SKM-1 treated with dmso at 0.1 percent for 144 hours (cell line): Measurements from ENCODE around the gene CCDC90B.
"Not testable (repeated sequence)": the region's sequence is repeated elsewhere in the genome, so short reads cannot be mapped to it uniquely, and the experiment has no call there.

ENCODE experiments used
- DNase-seq: peaks from one replicate; lab custom pipeline; 2025; ENCODE audit not compliant: unreplicated experiment; lab: John Stamatoyannopoulos, UW

Gene CCDC90B

DNA sequence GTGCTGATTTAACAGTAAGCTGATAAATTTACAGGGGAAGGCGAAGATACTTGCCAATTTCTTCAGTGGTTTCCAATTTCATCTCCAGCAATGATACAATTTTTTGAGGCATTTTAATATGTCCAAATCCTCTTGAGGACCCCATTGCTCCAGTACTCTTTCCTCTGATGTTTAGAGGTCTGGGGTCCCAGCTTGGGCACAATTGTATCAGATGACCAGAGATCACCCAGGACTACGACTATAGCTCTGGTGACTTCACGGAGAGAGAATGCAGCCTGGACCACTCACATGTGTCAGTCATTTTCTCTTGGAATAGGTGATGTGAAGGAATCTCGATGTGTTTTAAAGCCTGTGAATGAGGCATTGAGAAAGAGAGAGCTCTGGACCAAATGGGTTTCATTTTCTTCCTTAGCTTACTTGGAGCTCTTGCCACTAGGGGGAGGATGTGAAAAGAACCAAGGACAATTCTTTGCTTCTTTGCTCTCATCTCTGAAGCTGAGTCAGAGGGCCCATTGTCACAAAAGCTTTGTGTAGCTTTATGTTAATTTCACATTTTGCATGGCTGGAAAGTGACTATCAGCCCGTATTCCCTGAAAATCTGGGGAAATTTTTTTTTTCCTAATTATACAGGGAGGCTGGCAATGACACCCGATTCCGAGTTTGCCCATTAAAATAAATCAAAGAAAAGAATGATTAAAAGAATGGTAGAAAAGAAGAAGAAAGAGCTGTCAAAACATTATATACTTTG lies 6.7 kb upstream of the CCDC90B start:
- peak; percentile 43 for DNase-seq

DNA sequence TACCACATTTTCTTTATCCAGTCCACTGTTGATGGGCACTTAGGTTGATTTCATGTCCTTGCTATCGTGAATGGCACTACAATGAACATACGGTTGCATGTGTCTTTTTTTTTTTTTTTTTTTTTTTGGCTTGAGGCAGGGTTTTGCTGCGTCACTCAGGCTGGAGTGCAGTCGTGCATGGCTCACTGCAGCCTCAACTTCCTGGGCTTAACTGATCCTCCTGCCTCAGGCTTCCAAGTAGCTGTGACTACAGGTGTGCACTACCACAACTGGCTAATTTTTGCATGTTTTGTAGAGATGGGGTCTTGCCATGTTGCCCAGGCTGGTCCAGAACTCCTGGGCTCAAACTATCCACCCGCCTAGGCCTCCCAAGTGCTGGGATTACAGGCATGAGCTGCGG lies 1.5 kb upstream of the CCDC90B start:
- no peak for DNase-seq

DNA sequence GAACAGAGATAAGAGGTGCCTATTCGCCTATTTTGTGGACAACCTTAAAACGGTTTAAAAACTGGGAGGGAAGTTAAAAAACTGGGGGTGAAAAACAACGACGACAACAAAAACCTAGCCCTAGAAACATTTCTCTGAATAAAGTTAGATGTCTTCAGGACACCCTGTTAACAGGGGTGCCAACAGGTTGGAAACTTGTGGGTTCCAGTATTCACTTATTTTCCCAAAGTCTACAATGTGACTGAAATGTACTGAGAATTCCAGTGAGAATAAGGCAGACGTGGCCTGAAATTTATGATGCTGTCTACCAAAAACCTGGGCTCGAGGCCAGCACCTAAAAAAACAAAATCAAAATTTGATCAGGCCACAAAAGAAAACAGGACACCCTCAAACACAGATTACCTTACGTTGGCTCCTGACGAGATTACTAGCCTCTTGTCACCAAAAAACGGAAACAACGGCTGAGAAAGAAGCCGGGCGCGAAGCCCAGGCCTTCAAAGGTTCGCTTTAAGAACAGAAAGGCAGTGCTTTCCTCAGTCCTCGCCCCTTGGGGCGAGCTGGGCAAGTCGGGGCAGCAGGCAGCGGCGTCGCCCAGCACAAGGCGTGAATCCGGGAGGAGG lies 906 bp downstream of the CCDC90B start:
- DNase-seq = peak; percentile 76

DNA sequence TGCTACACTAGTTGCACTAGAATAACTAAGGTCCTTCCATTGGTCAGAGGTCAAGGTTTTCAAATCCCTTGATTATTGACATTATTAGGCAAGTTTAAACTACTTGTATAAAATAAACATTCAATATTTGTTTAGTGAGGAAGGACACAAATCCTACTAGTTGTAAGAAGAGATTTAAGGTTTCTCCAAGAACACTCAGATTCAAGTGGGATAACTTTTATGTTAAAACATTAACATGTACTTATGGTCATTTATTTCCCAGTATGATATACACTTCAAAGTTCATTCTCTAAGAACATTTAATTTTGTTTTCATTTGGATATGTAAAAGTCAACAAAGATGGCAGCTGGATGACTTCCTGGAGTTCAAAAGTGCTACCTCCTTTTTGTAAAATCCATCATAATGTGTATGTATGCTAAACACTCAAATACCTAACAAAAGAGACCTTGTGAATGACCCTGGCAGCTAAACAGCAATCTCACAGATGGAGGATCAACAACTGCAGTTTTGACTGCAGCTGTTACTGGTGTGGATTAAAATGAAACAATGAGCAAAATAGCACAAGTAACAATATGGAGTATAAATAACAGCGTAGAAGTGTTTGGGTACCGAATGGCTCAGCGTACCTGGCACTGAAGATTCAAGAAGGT lies 1.5 kb downstream of the CCDC90B start:
- no peak for DNase-seq

DNA sequence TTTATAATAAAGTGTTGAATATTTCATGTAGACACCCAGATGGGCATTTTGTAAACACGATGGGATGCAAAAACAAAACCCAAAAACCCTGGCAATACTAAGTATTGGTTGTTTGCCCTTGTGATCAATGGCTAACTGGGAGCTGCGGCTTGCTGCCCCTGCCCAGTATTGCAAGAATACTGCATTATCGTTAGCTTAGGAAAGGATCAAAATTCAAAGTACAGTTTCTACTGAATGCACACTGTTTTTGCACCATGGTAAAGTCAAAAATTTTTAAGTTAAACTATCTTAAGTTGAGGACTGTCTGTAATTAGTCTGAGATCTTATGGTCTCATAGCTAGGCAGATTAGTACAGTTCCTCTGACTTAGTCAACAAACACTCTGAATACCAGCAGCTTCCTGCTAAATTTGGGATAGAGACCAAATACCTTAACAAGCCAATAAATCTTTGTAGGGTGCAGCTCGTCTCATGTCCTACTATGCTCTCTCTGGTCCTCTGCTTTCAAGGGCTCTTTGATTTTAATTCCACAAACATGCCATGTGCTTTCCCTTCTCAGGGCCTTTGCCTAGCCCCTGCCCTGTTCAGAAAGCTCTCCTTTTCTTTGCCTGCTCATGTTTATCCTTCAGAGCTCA lies 4.0 kb downstream of the CCDC90B start:
- DNase-seq = no peak

DNA sequence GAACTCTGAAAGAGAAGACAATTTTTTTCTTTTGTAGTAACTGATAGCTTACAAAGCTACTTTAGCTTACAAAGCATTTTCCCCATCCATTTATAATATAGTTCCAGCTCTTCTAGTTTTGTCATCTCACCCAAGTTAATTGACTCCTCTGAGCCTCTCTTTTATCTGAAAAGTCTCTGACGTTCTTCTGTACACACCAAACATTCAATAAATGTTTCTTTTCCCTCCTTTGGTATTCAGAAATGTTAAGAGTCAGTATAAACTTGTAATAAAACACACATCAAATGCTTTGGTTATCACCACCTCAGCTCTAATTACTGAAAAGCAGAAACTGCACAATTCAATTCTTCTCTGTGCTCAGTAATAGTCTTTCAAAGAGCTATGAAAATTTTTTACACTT lies 5.9 kb downstream of the CCDC90B start:
- DNase-seq = no peak

DNA sequence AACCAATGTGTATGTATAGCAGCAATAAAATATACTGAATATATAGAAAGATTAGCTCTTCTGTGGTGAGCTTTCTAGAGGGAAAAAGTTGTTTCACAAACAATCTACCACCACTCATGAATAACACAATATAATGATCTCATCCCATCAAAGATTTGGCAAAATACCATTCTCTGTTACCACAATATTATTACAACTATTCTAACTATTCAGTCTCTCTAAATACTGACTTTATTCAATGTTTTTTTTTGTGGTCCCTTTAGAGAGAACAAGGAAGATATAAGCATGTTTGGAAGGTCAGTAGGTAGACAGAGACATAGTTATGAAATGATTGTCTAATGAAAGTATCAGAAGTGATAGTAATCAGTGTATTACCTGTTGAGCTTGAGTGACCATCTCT lies 7.8 kb downstream of the CCDC90B start:
- no peak for DNase-seq

DNA sequence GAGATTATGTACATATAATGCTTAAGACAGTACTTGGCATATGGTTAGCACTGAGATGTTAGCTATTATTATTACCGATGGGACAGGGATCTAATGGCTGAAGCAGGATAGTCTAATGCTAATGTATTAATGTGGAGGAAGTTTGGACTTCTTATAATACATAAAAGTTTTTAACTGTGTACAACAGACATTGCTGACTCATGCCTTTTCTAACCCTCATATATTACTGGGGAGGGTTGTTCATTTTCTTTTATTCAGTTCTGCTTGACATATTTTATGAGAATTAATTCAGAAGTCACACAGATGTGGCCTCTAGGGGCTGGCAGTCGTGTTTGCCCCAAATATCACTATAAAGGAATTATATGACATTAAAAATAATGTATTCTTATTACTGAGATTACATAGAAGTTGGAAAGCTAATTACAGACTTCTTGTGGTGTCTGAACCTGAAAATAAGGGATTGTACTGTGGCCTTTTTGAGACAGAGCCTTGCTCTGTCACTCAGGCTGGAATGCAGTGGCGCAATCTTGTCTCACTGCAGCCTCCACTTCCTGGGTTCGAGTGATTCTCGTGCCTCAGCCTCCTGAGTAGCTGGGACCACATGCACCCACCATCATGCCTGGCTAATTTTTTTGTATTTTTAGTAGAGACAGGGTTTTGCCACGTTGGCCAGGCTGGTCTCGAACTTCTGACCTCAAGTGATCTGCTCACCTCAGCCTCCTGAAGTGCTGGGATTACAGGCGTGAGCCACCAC lies 10.1 kb downstream of the CCDC90B start:
- no peak for DNase-seq

DNA sequence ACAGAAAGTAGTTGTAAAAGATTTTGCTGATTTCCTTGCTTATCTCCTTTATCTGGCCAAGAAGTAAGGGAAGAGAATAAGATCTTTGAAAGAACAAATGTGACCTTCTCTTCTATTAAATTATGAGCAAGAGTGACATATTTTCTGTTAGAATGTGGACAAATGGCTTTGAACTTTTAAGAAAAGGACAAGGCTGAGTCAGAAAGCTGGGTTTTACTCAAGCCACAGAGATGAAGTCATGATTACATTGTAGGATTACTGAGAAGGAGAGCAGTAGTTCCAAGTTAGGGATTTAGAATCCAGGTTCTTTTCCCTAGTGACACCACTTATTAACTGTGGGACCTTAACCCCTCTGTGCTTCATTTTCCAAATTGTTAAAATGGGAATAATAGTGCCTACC lies 13.5 kb downstream of the CCDC90B start:
- DNase-seq = no peak

DNA sequence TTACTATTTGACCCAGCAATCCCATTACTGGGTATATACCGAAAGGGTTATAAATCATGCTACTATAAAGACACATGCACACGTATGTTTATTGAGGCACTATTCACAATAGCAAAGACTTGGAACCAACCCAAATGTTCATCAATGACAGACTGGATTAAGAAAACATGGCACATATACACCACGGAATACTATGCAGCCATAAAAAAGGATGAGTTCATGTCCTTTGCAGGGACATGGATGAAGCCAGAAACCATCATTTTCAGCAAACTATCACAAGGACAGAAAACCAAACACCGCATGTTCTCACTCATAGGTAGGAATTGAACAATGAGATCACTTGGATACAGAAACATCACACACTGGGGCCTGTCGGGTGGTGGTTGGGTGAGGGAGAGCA lies 14.4 kb downstream of the CCDC90B start:
- not testable (repeated sequence) for DNase-seq

DNA sequence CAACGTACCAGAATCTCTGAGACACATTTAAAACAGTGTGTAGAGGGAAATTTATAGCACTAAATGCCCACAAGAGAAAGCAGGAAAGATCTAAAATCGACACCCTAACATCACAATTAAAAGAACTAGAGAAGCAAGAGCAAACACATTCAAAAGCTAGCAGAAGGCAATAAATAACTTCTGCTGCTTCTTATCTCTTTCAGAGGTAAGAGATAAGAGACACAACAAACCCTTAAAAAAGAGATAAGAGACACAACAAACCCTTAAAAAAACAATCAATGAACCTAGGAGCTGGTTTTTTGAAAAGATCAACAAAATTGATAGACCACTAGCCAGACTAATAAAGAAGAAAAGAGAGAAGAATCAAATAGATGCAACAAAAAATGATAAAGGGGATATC lies 17.1 kb downstream of the CCDC90B start:
- not testable (repeated sequence) for DNase-seq

DNA sequence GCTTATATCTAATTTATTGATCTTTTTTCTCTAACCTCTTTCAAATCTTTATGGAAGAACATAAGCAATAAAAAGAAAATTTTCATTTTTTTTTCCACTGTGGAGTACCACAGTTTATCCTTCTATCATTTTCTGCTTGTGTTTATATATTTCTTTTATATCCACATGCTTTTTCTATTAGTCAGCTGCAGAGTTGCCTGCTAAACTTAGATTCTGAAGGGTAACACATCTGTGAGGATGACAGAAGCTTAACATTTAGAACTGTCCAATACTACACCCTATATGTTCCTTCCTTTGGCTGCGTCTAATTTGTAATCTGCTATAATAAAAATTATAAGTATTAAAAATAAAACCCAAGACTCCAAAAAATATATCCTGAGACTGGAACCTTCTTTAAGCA lies 20.8 kb downstream of the CCDC90B start:
- DNase-seq = no peak

DNA sequence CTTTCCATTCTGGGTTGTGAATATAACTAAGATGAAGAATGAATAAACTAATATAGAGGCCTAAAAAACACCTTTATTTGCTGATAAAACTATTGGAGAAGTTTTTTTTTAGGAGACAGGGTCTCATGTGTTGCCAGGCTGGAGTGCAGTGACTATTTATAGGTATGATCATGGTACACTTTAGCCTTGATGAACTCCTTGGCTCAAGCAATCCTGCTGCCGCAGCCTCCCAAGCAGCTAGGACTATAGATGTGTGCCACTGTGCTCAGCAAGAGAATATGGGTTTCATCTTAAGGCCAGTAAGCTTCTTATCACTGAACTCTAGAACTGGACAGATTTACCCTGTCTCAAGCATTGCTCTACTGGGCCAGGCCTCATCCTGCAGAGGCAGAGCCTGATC lies 26.6 kb downstream of the CCDC90B start:
- no peak for DNase-seq

DNA sequence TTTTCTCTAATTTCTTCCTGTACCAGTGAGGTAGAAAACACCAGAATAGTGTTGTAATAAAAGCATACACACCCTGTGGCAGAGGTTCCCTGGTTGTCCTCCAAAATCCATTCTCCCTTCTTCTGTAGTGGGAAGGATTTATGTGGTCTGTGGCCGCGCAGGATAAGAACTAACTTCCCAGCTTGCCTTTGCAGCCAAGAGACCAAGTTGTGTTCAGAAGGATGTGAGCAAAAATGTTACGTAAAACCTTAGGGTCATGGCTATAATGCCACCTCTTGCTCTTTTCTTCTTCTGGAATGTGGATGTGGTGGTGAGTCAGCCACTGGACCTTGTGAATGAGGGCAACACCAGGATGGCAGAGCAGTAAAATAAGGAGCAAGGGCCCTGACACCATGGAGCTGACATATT lies 28.4 kb downstream of the CCDC90B start:
- DNase-seq = no peak

DNA sequence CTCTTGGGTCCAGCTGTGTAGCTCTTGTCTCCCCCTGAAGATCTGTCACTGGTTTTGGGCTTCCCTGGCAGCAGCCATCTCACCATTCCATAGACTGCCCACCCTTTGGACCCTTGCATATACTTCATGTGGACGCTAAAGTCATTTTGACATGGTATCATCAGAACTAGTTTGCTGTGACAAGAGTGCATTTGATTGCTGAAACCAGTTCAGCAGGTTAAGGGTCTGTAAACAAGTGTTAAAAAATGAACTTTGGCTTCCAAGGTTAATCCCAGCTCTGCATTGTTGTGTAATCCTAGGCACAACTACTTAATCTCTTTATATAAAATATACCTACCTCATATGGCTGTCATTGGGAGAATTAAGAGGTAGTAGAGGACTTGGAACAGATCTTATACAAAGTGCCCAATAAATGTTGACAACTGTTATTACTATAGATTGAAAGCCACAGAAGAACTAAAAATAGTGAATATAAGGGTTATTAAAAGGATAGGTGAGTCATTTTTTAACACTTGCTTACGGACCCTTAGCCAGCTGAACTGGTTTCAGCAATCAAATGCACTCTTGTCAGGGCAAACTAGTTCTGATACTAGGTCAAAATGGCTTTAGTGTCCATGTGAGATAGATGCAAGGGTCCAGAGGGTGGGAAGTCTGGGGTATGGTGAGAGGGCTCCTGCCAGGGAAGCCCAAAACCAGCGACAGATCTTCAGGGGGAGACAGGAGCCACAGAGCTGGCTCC lies 29.4 kb downstream of the CCDC90B start:
- DNase-seq = no peak

DNA sequence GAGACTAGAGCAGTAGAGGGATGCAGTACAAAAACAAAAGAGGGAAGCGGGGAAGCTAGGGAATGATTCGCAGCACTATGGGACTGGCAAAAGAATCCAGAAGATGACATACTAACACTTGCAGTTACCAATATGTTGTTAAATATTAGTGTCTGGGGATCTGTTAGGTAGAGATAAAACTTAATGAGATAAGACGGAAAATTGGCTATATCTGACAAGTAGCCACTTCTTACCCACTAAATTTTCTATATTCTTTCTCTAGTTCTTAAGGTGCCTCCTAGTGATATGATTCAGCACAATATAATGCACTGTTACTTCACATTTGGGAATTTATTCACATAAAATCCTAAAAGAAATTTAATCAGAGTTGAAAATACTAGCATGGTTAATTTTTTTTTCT lies 30.8 kb downstream of the CCDC90B start:
- no peak for DNase-seq

DNA sequence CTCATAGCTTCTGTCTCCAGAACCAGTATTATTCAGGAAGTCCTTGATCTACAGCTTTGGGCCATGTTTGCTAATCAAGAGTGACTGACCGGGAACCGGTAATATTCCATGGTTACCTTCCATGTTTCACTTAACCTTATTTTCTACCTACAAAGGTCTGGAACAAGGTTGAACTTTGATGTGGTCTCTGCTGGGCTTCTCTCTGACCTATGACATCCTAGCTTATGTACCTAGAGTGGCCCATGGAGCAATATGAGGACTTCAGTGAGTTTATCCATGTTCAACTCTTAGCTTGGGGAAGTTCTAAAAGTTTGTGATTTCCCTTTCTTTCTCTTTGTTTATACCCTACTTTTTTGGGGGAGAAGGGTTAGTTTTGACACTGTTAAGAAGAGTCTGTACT lies 33.2 kb downstream of the CCDC90B start:
- DNase-seq = no peak

DNA sequence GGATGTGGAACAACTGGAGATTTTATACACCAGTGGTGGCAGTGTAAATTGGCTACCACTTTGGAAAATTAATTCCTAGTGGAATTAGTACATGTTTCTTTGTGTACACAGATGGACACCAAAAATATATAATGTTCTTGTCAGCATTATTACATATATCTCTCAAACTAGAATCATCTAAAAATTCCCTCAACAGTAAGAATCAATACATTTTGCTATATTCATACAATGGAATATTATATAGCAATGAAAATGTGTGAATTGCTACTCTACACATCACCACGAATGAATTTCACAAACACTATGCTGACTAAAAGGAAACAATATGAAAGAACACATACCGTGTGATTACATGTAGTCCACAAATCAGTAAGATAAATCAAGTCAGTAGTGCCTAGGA lies 33.9 kb downstream of the CCDC90B start:
- DNase-seq = no peak

DNA sequence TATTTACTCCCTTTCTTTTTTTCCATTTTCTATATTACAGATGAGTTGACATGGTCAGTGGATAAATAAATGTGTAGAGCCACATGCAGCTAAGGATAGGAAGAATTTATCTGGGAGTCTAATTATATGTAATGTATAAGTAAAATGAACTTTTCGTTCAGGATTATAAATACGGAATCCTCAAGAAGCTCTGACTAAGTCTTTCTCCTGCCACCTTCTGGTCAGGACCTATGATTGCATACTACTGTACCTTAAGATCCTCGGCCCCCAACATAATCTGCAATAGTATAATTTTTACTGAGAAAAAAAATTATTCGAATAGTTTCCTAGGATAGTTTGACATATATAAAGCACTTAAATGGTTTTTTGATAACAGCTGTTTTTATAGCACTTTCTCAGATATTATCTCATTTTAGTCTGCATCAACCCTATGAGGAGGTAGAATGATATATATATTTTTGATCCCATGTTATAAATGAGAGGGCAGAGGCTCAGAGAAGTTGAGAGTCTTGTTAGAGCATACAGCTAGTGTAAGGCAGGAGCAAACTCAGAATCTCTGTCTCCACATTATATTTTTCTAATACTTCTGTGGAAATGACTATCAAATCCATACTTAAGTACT lies 36.1 kb downstream of the CCDC90B start:
- peak; percentile 11 for DNase-seq

DNA sequence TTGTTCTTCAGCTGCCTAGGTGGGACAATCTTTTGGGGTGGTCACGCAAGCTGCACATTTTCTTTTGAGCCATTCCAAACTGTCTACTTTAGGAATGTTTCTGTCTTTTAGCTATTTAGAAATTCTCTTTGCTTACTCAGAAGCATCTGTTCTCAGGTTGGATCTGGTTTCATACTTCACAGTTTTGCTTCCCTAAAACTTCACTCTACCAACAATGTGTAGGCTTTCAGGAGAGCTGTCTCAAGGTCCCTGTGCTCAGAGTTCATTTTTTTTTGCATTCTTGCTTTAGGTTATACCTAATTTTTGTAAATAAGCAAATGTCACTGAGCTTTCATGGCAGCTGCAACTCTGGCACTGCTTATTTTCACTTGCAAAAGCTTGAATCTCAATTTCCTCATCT lies 36.7 kb downstream of the CCDC90B start:
- DNase-seq = no peak
